Spinal cord (tissue), 10 donors: ENCODE results near the gene ARHGAP31. TPM values are rescaled to one million over a fixed set of nuclear protein-coding genes. Genes with fewer than 3 reads are reported as not detected.
A peak's percentile ranks its signal among the peaks of the same experiment; 100 is the strongest.

Source experiments
- DNase-seq, 6 donors: peaks; one replicate each; pipeline versions ENCODE4 v3.0.0 to v3.0.0-alpha.2; 2013 to 2015; ENCODE audit warnings: low spot score in 6 of 6, low read depth in 4 of 6
- H3K27ac ChIP-seq: one replicate; pipeline ENCODE4 v1.5.1; 2013; ENCODE audit warnings: low read depth, low read length, control low read depth
- H3K27me3 ChIP-seq: one replicate; pipeline ENCODE4 v1.6.1; 2013; ENCODE audit warnings: low read length; ENCODE audit not compliant: control insufficient read depth, insufficient read depth
- H3K36me3 ChIP-seq: one replicate; pipeline ENCODE4 v1.6.1; 2013; ENCODE audit warnings: low read length; ENCODE audit not compliant: control insufficient read depth, insufficient read depth
- H3K4me1 ChIP-seq: one replicate; pipeline ENCODE4 v1.6.1; 2013; ENCODE audit warnings: low read length; ENCODE audit not compliant: control insufficient read depth, insufficient read depth
- H3K4me3 ChIP-seq: one replicate; pipeline ENCODE4 v1.5.1; 2013; ENCODE audit warnings: low read depth, low read length, control low read depth
- H3K9me3 ChIP-seq: one replicate; pipeline ENCODE4 v1.6.1; 2013; ENCODE audit warnings: low read length; ENCODE audit not compliant: control insufficient read depth, insufficient read depth
- WGBS: methylation state at CpG from one replicate; pipeline ENCODE4 v1.1.5; 2013; ENCODE audit warnings: missing lambda C conversion rate; ENCODE audit not compliant: insufficient coverage; 5-methylcytosine and 5-hydroxymethylcytosine counted together
- polyA plus RNA-seq, 2 donors: library from polyadenylated mRNA; unstranded; fragments of 120-200 nt; gene quantifications; one replicate each; pipeline ENCODE4 v1.2.1, GENCODE V29; 2013; ENCODE audit not compliant: insufficient read length in 2 of 2
- total RNA-seq, 2 donors: library from RNA; depleted of rRNA in 1 of 2; stranded (reverse); fragments of 120-200 nt in 1 of 2; fragments of >200 nt in 1 of 2; gene quantifications; one replicate each; pipeline versions ENCODE4 v1.2.3 to v1.2.4, GENCODE V29; 2013 to 2014
- donor health status: healthy.

The ARHGAP31 gene
- total and polyA plus RNA-seq, 4 donors: 15.0 to 27.9 (median 21.4) TPM

DNA sequence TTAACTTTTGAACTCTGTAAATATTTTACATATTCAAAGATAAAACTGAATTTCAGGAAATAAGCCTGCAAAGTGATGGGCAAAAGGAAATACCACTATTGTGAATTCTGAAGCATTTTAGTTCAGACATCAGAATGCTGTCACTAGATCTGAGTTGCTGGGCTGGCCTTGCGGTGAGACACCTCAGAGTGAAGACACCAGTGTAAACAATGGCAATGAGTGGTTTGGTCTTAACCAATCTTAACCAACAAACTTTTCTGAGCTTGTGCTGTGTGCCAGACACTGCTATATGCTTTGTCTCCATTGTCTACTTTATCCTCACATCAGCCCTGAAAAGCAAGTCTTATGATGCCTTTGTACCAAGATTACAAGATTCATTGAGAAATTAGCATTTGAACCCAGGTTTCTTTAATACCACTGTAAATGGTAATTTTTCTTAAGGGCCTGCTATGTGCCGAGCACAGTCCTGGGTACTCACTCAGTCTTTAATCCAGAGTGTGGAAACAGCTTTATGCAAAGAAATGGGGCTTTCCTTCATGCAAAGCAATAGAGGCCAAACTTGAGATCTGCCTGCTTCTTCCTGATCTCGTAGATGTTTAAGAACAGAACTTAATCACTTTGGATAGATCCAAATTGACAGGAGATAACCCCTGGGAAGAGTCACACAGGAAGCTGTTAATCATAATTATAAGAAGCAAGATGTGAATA is 114.2 kb downstream of the ARHGAP31 start:
- Histone ChIP-seq H3K27me3 (no peaks in the 10 kb centered on the region), H3K36me3 (peaks cover 8% of the 10 kb centered on the region), H3K27ac (no peak overlapping the region), H3K4me3 (no peak overlapping the region), H3K9me3 (no peaks in the 10 kb centered on the region), H3K4me1 (no peaks in the 10 kb centered on the region)
- 100% methylated on average over 2 of the region's 3 CpGs for WGBS
- DNase-seq: no peak

DNA sequence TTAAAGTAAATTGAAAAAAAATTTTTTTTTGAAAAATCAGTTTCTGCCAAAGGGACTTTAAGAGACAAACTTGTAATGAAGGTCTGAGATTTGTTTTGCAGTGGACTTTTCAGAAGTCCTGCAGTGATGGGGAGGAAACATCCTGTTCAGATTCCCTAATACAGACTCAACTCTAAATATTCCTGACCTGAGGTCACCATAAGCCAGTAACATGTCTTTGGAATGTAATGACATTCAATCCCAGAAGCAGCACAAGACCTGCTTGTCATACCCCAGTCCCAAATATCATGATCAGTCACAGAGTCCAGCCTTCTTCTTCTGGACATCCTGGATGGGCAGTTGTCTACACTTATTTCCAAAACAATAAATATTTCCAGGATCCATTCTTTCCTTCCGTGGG is 115.7 kb downstream of the ARHGAP31 start:
- peaks cover 17% of the 10 kb centered on the region for H3K36me3 ChIP-seq
- H3K27me3 ChIP-seq: no peaks in the 10 kb centered on the region
- DNase-seq: no peak
- no peak overlapping the region for H3K4me3 ChIP-seq
- no peaks in the 10 kb centered on the region for H3K4me1 ChIP-seq
- WGBS: no CpG with 5 or more reads among the region's 1 CpG
- no peak overlapping the region for H3K27ac ChIP-seq
- H3K9me3 ChIP-seq: no peaks in the 10 kb centered on the region

DNA sequence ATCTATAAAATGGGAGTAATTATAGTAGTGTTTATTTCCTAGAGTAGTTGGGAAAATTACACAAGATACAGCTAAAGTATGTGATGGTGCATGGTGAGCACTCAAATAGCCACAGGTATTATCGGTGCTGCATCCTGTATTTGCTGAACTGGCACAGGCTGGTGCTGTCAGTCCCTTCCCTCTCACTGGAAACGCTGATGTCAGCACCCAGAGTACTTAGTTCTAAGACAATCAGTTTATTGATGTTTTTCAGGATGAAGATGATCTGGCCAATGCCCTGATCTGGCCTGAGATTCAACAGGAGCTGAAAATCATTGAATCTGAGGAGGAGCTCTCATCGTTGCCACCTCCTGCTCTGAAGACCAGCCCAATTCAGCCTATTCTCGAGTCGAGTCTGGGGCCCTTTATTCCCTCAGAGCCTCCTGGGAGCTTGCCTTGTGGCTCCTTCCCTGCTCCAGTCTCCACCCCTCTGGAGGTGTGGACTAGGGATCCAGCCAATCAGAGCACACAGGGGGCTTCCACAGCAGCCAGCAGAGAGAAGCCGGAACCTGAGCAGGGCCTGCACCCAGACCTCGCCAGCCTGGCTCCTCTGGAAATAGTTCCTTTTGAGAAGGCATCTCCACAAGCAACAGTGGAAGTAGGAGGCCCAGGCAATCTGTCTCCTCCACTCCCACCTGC is 119.6 kb downstream of the ARHGAP31 start:
- Histone ChIP-seq H3K9me3 (no peaks in the 10 kb centered on the region), H3K27ac (no peak overlapping the region), H3K27me3 (no peaks in the 10 kb centered on the region), H3K4me1 (no peaks in the 10 kb centered on the region), H3K4me3 (no peak overlapping the region), H3K36me3 (peaks cover 21% of the 10 kb centered on the region)
- WGBS: 83% methylated on average over 5 of the region's 7 CpGs
- DNase-seq: no peak

DNA sequence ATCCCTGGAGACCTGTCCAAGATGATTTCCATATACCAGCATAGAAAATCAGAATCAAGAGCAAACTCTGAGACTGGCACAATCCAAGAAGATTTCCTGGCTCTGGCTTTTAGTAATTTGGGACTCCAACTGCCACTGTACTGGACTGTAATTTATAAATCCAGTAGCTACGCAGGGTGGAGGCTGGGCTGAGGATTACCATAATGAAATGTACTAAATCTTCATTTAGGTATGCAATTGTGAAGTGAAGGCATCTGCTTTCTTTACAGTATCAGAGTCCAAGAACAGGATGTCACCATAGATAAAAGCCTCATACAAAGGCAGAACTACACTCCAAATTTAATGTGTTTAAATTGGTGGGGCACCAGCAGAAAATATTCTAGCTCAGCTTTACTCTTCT is 122.7 kb downstream of the ARHGAP31 start:
- Histone ChIP-seq H3K4me1 (no peaks in the 10 kb centered on the region), H3K27me3 (no peaks in the 10 kb centered on the region), H3K9me3 (no peaks in the 10 kb centered on the region), H3K4me3 (no peak overlapping the region), H3K36me3 (peaks cover 14% of the 10 kb centered on the region), H3K27ac (no peak overlapping the region)
- no peak for DNase-seq
- no CpG with 5 or more reads among the region's 1 CpG for WGBS

DNA sequence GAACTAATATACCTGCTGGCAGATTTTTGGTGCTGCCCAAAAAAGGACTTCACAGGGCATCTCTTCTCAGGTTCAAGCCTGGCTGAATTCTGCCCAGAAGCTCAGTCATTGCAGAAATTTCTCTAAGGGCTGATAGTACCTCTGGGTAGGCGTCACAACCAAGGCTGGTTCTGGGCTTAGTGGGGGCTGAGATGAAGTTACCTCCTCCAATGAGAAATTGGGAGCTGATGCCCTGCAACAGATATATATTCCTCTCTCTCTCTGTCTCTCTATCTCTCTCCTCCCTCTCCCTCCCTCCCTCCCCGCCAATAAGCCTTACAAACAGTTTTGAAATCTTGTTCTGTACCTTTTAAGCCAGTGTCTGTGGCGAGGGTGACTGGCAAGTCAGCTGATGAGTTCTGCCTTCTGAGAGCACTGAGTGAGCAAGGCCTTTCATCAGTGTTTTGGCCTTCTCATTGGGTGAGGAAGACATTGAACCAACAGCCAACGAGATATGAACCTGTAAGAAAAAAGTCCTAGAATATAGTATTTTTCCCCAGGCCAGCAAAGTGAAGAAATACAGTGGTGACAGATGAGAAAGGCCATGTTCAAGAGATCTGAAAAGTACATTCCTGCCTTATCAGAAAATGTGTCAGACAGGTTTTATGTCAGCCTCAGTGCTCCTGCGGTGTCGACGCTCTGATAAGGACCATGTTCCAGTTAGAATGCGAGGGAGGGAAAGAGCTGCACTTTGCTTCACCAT is 123.8 kb downstream of the ARHGAP31 start:
- Histone ChIP-seq H3K4me1 (no peaks in the 10 kb centered on the region), H3K27me3 (no peaks in the 10 kb centered on the region), H3K4me3 (no peak overlapping the region), H3K36me3 (peaks cover 14% of the 10 kb centered on the region), H3K9me3 (no peaks in the 10 kb centered on the region), H3K27ac (no peak overlapping the region)
- no peak for DNase-seq
- 93% methylated on average over 5 of the region's 8 CpGs for WGBS

DNA sequence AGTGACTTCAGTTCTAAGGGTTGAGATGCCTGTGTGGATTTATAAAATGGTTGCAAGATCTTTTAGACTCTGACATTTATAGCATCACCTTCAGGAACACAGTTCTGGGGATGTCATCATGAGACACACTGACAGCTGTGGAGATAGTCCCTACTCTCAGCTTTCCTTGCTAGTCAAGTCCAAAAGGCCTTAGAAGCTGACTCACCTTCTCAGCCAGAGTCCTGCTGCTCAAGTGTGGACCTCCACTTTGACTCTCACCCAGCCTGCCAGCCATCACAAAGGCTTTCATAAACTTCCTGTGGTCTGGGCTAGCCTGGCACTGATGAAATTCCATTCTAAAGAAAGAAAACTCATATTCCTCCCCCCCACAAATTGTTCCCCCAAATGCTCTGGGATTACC is 124.5 kb downstream of the ARHGAP31 start:
- DNase-seq: no peak
- no peak overlapping the region for H3K4me3 ChIP-seq
- H3K9me3 ChIP-seq: no peaks in the 10 kb centered on the region
- H3K27me3 ChIP-seq: no peaks in the 10 kb centered on the region
- peaks cover 14% of the 10 kb centered on the region for H3K36me3 ChIP-seq
- no peak overlapping the region for H3K27ac ChIP-seq
- no peaks in the 10 kb centered on the region for H3K4me1 ChIP-seq

DNA sequence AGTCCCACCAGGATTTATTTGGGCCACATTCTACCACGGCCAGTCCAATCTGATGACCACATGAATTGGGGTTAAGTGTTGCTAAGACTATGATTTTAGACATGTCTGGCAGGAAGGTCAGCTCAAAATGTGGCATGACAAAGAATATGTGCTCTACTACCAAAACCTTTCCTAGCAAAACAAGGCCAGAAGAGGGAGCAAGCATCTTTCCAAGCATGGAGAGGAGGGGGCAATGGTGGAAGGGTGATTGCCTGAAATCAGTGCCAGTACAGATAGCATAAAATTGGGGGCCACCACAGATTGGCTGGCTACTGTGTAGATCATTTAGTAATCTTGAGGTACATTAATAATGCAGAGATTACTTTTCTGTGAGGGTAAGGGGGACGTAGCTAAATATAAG is 126.0 kb downstream of the ARHGAP31 start:
- Histone ChIP-seq H3K27ac (no peak overlapping the region), H3K27me3 (no peaks in the 10 kb centered on the region), H3K36me3 (peaks cover 3% of the 10 kb centered on the region), H3K9me3 (peaks cover 2% of the 10 kb centered on the region), H3K4me1 (no peaks in the 10 kb centered on the region), H3K4me3 (no peak overlapping the region)
- no peak for DNase-seq
- WGBS: no CpG with 5 or more reads among the region's 2 CpGs

DNA sequence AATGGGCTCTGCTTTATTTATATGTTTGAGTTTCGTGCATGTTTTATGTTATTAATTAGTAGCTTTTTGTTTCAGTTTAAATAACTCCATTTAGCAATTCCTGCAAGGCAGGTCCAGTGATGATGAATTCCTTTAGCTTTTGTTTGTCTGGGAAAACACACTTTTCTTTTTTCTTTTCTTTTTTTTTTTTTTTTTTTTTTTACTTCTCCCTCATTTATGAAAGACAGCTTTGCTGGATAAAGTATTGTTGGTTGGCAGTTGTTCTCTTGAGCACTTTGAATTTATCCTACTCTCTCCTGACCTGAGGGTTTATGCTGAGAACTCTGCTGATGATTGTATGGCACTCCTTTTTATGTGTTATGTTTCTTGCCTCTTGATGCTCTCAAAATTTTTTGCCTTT is 133.5 kb downstream of the ARHGAP31 start:
- Histone ChIP-seq H3K9me3 (peaks cover 32% of the 10 kb centered on the region), H3K4me1 (no peaks in the 10 kb centered on the region), H3K27ac (no peak overlapping the region), H3K27me3 (no peaks in the 10 kb centered on the region), H3K4me3 (no peak overlapping the region), H3K36me3 (peaks cover 5% of the 10 kb centered on the region)
- peak in 1 of 6 donors; percentile 21 for DNase-seq
- WGBS: no CpG with 5 or more reads among the region's 1 CpG

DNA sequence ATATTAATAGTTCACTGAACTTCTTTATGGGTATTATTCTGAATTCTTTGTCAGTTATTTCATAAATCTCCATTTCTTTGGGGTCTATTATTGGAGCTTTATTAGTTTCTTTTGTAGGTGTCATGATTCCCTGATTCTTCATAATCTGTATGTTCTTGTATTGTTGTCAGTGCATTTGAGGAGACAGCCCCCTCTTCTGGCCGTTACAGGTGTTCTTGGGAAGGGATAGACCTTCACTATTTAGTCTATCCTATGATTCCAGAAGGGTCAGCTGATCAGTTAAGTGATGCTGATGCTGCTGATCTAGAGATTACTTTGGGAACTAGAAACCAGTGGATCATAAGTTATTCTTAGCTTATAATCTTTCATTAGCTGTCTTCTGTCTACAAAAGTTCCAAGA is 134.4 kb downstream of the ARHGAP31 start:
- Histone ChIP-seq H3K27ac (no peak overlapping the region), H3K4me3 (no peak overlapping the region), H3K9me3 (peaks cover 32% of the 10 kb centered on the region), H3K36me3 (peaks cover 5% of the 10 kb centered on the region), H3K4me1 (no peaks in the 10 kb centered on the region), H3K27me3 (no peaks in the 10 kb centered on the region)
- no peak for DNase-seq
- WGBS: no CpG with 5 or more reads among the region's 1 CpG
